T1000 (cell line): ENCODE results near the gene NSG1.

ENCODE experiments used
- DNase-seq: peaks from one replicate; lab custom pipeline; 2025; ENCODE audit warnings: mixed read lengths; lab: John Stamatoyannopoulos, UW

The NSG1 gene

DNA sequence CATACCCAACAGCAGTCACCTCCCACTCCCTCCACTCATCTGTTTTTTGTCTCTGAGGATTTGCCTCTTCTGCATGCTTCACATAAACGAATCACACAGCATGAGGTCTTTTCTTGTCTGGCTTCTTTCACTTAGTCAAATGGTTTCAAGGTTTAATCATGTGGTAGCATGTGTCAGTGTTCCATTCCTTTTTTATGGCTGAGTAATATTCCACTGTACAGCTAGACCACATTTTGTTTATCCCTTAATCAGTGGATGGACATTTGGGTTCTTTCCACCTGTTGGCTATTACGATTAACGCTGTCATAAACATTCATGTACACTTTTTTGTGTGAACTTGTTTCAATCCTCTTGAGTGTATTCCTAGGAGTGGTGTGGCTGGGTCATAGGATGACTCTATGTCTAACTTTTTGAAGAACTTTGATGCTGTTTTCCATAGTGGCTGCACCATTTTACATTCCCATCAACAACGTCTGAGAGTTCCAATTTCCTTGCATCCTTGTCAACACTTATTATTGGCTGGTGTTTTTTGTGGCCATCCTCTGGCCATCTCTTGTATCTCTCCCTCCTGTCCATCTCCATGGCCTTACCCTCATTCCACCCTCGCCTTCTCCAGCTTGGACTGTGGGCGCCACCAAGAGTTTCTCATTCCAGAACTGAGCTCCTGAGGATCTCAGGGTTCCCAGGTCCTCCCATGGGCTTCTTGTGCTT lies 12.4 kb upstream of the NSG1 start:
- no peak for DNase-seq

- no peak for DNase-seq
These were observed 10.8 kb upstream of the NSG1 start for GRCh38 chr4:4376074-4376473.

DNA sequence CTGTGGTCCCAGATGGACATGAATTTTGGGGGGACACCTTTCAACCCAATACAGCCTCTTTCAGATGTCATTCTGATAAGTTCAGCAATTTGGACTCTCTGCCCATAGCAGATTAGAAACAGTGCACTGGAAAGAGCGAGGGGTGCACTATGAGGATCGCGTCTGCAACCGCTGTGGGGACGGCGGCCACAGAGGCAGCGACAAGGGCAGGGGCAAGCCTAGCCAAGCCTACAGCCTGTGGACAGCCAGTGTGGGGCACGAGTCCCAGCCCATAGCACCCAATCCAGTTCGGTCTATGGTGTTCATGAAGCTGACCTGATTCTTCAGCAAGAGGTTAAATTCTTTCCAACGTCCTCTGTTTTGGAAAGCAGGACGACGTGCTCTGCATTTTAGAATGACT lies 9.7 kb upstream of the NSG1 start:
- DNase-seq = no peak

DNA sequence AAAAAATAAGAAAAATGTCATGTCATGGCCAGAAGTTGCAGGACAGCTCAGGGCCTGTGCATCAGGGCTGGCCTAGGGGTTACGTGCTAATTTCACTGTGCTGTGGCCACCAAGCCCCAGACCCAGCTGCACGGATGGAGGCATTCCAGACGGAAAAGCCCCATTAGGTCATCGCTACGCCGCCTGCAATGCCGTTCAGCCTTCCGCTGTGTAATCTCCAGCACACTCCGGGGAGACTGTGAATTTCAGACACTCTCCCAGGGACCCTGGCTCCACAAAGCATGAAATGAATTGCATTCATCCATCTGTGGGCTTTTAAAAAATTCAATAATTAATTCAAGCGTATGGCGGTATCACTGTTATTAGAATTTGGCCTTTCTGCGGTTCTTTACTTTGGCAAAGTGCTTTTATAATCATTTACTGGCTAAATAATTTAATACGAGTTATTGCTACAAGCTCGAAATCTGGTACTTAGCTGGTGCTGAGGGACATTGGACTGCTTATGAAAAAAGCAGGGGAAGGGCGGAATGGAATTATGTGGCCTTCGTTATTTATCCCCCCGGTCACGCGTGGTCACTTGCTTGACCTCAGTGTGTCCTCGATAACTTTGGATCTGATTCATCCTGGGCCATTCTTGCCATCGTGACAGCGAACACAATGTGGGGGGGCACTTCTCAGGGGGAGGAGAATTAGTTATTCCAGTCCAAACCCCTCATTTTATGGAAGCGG lies 9.0 kb upstream of the NSG1 start:
- DNase-seq = no peak

DNA sequence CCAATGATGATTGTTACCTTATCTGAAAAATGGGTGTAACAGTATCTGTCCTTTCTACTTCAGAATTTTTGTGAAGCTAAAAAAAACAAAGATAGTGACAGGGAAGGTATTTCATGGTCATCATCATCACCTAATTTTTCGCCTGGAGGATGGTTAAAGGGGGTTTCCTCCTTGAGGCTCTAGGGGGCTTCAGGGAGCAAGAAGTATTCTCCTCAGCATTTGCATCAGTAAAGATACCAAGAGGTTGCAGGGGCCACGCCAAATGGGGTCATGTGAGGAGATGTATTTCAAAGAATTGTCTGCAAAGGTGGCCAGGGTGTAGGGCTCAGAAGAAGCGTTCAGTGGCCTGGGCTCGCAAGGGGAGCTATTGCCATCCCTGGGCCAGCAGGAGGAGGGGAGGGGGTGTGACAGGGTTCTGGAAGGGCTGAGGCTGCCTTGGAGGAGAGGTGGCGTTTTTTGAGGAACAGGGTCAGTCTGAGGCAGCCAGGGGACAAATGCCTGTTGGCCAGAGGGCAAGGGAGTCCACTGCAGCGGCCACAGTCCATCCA lies 7.3 kb upstream of the NSG1 start:
- DNase-seq = no peak

DNA sequence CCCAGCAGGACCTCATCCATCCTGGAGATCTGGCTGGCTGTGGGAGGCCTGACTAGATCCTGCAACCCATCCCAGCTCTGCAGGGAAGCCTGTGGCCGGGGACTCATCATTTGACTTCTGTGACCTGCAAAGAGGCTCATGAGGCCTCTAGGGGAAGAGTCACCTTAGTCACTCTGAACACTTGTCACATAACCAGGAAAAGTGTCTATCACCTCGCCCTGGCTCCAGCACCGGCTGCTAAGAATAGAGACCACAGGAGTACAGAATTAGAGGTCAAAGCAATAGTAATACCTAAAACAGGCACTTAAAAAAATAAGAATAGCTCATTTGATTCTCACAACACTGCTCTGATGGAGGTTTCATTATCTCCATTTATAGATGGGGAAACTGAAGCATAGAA lies 3.8 kb upstream of the NSG1 start:
- no peak for DNase-seq

DNA sequence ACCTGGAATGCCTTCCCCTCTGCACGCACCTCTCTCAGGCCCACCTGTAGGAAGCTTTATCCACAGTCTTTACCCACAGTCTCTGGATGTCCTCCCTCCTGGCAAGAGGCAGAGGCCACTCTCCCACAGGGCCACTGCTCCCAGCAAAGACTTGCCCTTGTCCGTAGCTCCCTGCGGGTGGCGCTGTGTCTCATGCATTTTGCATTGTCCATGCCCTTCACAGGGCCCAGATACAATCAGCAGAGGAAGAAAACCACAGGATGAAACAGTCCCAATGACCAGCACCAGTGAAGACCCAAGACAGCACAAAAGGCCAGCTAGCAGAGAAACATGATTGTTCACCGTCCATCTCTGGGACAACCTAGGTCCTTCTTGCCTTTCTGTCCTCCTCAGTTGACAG lies 2.1 kb upstream of the NSG1 start:
- DNase-seq = no peak

DNA sequence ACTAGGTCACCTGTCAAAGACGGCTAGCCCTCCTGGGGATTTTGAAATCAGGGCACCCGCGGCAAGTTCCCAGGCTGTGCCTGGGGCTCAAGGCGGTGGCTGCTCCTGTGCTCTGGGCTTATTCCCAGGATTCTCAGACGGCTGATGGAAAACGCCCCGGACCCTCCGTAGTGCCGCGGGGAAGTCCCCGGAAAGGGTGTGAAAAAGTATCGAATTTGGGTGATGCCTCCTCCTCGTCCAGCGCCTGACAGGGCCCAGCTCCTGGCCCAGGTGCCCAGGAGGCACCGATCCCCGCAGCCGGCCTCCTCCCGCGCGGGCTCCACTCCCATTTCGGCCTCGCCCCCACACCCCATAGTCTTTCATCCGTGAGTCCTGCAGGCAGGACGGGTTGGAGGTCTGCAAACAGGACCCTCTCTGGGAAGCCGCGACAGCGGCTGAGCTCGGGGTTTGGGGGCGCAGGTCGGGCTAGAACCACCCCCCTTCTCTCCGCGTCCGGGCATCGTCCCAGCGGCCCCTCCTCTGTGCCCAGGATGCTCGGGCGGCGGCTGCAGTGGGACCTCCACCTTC lies 1.1 kb upstream of the NSG1 start:
- DNase-seq = no peak

DNA sequence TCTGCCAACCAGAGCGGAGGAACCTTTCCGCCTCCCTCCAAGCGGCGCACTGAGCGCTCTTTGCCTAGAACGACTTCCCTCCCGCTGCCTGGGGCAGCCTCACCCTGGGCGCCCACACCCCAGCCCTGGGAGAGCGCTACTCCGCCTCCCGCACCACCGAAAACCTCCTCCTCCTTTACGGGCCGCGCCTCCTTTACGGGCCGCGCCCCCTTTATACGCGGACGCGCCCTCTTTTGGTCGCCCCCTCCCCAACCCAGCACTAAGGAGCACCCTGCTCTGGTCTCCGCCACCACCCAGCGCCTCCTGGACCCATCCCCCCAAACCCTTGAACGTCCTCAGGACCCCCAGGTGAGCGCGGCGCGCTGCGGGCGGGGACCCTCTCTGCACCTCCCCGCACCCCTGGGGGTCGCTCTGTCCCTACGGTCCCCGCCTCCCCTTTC lies 586 bp upstream of the NSG1 start:
- DNase-seq = no peak

GRCh38 chr4:4387531-4388310 lies 819 bp downstream of the NSG1 start:
- DNase-seq = no peak

DNA sequence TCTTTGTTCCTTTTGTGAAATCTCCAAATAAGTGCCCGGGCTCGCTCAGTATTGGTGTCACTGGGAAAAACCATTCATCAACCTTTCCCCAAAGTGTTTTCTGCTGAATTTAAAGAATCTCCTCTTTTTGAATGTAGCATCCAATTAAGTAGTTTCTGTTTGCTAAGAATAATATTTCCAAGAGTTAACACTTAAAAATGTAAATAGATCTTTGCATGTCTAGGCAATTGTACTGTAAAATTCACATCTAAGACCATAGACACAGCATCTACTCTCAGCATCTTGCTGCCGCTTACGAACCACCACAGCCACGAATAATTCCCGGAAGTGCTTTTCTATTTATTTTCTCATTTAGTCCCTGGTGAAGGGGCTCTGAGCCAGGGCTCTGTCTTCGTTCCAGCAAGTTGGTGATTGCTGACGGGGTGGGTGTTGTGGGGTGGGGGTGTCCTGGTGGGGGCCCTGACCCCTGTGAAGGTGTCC lies 1.4 kb downstream of the NSG1 start:
- DNase-seq = no peak

DNA sequence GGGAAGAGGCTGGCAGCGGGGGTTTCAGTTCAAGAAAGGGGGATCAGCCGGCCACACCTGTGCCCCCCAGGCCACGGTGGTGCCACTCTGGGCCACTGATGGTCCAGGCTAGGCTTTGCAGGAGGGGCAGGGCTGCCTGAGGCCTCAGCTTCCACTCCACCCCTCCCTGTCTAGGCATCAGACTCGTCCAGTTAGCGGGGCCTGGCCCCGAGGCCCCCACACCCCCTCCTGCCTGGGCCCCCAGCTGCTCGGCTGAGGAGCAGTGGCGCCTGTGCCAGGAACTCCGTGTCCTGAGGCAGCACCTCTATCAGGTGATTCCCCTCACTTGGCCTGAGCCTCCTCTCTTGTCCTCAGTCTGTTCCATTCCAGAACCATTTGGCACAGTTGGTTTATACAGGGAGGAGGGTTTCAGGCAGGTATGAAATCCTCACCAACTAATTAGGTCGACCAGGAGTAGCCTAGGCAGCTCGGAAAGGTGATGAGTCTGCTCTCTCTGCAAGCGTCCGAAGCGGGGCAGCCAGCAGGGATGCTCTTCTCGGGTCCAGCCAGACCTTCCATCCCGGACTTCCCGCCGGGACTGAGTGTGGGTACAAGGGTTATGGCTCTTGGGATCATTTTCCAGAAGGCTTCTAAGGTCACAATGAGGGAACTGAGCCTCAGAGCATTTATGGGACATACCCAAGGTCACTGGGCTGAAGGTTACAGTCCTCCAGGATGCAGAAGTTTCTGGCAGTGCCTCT lies 2.1 kb downstream of the NSG1 start:
- DNase-seq = no peak

DNA sequence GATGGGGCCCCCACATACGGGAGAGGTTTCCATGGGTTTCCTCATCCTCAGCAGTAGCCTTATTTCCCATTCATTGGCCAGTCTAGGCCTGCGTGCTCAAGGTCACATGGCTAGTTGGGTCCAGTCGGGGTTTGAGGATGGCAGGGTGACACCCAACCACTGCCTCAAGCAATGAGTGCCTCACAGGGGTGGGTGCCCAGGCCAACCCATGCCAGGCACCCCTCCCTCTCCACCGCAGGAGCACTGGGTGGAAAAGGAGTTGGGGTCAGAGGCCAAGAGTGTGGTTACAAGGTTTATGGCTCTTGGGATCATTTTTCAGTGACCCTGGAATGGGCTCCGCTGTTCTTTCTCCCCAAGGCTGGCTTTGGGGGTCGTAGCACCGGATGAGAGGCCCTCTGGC lies 3.1 kb downstream of the NSG1 start:
- no peak for DNase-seq

DNA sequence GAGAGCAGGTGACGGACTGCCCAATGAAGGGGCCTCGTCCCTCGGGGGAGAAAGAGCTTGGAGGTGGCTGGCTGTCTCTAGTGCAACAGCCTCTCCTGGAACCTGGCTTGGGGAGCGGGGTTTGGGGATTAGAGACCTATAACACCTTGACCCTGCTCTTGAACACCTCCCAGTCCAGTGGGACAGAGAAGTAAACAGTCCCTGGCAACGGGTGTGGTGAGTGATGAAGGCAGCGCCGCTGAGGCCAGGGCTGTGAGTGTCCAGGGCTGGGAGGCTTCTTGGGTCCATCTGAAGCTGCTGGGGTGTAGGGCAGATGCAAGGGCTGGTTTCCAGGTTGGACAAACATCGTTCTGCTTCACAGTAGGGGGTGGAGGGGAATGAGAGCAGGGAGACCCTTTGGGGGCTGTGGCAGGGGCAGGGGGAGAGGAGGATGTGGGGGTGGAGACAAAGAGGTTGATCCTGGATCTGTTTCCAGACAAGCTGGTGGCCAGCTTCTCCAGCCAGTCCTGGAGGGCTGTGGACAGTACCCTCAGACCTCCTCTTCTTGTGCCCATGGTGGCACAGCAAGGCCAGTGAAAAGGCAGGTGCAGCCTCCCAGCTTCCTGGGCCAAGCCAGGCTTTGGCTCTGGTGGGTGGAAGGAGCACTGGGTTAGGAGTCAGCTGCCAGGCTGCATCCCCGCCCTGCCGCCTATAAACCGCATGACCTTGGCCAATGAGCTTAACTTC lies 3.8 kb downstream of the NSG1 start:
- DNase-seq = no peak

DNA sequence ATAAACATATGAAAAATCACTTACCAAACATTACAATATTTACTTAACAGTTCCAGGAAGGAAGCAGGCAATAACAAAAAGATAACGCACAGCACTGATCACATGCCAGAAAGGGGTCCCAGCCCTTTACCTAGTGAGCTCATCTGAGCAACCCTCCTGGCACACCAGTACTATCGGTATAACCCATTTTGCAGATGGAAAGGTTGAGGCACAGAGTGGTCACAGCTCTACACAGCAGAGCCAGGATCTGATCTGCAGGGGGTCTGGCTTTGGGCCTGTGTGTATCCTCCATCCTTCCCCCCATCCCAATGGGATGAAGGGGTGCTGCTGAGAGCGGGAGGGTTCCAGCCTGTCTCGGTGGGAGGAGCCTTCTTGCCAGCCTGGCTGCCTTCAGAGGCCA lies 5.0 kb downstream of the NSG1 start:
- DNase-seq = no peak

DNA sequence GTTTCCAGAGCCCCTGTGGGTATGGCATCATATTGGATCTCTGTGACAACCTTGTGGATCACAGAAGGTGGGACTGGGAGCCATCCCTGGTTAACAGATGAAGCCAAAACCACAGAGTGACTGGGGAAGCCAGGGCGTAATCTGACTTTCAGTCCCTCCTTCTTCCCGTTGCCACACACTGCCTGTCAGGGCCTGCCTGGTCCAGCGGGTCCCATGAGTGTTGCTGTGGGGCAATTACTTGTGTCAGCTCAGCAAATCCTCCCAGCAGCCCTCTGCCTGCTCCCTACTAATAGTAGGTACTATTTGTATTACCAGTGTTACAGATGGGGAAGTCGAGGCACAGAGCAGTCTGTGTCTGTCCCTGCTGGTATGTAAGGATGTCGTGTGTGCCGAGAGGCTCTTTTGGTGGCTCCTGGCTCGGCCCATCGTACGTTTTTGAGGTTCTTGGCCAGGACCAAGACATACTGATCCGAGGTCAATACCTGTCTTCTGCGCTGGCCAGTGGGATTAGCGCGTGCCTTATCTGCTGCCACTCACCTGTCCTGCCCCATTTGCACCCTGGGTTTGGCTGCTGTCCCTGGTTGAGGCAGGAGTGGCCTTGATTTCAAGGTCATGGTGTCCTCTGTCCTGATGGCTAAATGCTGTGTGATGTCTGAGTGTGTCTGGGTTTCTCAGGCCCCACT lies 5.7 kb downstream of the NSG1 start:
- no peak for DNase-seq

DNA sequence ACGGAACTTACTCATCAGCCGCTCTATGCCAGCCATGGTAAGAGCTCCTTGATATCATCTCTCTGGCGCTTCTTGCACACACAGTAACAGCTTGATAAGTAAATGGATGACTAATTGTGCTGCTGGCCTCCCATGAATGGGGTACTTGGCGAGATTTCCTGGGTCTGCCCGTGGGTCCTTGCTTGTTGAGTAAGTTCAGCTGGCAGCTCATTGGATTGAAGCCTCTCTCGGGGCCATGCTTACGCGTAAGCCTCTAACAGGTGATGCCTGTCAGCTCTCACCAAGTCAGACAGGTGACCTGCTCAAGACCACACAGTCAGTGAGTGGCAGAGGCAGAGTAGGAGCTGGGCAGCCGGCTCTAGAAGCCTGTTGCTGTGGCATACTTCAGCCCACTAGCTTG lies 7.7 kb downstream of the NSG1 start:
- no peak for DNase-seq

- no peak for DNase-seq
These were observed 8.5 kb downstream of the NSG1 start for GRCh38 chr4:4395371-4395770.

- no peak for DNase-seq
These were observed 9.1 kb downstream of the NSG1 start for GRCh38 chr4:4395849-4396627.
